LNCAP (cell line): ENCODE data around the gene PPP1R27.

Experiments
- TF ChIP-seq, protein P1 (sequence below): fragments of 450-650 bp; IDR thresholded peaks from 2 replicates; pipeline ENCODE4 v1.5.1; 2017; ENCODE audit warnings: mild to moderate bottlenecking

PPP1R27 gene

DNA sequence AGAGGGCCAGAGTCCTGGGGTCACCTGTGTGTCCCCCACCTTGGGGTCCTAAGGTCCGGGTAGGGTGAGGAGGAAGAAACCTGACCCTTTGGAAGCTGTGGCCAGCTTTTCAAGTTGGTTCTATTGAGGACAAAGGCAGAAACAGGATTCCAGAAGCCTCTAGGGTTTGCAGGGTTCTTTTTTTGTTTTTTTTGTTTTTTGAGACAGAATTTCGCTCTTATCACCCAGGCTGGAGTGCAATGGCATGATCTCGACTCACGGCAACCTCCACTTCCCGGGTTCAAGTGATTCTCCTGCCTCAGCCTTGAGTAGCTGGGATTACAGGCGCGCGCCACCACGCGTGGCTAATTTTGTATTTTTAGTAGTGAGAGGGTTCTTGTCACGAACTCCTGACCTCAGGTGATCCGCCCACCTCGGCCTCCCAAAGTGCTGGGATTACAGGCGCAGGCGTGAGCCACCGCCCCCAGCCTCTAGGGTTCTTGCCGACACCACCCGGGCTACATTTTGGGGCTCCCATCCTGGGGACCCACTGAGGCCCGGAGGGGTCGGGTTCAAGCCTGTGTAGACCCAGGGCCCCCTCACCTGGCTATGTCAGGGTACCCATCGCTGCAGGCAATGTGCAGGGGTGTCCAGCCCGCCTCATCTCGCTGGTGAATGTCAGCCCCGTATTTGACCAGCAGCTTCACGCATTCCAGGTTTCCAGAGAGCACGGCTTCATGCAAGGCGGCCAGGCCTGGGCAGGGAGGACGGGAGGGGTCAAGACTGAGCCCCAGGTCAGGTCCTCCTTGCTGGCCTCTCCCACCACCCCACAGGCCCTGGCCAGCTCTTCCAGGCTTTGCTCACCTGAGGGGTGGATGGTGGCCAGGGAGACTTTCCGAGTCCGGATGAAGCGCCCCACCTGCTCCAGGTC is 674 bp downstream of the PPP1R27 start:
- TF ChIP-seq, protein P1, sequence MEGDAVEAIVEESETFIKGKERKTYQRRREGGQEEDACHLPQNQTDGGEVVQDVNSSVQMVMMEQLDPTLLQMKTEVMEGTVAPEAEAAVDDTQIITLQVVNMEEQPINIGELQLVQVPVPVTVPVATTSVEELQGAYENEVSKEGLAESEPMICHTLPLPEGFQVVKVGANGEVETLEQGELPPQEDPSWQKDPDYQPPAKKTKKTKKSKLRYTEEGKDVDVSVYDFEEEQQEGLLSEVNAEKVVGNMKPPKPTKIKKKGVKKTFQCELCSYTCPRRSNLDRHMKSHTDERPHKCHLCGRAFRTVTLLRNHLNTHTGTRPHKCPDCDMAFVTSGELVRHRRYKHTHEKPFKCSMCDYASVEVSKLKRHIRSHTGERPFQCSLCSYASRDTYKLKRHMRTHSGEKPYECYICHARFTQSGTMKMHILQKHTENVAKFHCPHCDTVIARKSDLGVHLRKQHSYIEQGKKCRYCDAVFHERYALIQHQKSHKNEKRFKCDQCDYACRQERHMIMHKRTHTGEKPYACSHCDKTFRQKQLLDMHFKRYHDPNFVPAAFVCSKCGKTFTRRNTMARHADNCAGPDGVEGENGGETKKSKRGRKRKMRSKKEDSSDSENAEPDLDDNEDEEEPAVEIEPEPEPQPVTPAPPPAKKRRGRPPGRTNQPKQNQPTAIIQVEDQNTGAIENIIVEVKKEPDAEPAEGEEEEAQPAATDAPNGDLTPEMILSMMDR = no peak

DNA sequence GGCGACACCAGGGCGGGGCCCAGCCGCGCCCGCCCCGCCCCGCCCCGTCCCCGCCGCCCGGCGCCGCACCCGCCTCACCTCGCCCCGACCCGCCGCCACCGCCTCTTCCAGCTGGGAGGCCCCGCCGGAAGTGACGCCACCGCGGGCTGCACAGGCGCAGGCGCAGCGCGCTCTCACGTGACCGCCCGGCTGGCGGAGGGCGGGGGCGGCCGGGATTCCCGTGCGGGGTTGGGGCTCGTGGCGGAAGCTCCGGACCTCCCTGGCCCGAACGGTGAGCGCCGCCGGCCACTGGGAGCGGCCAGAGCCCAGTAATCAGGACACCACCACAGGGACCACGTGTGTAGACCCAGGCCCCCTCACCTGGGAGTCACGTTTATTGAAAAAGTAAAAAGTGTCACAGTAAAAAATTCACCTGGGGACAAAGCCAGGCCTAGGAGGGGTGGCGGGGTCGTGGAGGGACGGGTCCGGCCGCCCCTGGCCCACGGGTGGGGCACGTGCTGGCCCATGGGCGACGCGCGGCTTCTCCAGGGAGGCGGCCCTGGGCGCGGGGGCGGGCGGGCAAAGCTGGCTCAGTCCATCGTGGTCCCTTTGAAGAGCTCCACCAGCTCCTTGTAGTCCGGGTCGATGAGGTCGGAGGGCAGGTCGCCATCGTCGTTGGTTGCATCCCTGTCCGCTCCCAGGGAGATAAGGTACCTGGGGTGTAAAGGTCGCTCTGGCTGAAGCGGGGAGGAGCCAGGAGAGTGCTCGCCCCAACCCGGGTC is 1.5 kb downstream of the PPP1R27 start, which contains the start of gene MCRIP1:
Gene MCRIP1, minus strand, starts transcription at position 132 of the 761 bp plus-strand sequence. CDS start 8,785 bp downstream, outside the sequence.
- TF ChIP-seq, protein P1 = no peak

DNA sequence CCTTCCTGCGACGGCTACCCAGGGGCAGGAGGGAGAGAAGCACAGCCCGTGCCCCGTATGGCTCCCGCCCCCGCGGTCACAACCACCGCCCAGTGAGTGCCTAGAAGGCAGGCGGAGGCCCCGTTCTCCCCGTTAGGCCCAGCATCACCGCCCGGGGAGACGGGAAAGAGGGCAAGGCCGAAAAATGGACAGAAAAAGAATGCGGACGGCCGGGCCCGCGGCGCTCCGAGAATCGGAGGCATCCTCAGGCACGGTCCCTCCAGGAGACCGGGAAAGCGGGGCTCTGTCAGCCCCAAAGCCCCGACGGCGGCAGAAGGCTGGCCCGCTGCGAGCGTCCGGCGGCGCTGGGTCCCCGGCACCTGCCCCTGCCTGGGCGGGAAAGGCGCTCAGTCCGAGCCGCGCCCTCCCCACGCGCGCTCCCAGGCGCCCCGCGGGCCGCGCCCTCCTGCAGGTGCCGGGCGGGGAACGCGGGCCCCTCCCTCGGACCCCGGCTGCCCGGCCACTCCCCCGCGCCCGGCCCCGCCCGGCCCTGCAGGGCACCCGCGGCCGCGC is 2.2 kb downstream of the PPP1R27 start:
- TF ChIP-seq, protein P1 = no peak

DNA sequence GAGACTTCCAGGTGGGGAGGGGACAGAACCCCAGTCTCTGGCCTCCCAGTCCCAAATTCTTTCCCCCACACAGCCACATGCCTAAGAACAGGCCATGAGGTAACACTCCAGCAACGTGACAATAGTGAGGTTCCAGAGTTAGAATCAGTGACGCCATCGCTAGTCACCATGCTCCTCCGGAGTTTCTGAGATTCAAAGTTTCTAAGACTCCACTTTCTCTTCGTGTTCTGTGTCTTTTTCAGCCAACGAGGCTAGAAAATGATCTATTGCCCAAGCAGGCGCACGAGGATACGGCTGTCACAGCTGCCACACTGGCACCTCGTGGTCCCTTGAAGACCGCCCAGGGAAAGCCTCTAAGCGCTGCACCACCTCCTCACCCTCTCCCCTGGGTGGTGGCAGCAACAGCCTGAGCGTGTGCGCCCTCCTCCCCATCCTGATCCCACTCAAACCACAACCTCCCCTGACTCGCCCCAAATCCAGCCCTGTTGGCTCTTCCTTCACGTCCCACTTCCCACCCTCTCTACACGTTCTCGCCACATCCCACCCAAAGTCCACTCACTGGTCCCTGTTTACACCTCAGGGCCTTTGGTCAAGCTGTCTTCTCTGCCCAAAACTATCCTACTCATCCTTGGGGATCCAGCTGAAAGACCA is 2.8 kb downstream of the PPP1R27 start:
- TF ChIP-seq, protein P1 = no peak

DNA sequence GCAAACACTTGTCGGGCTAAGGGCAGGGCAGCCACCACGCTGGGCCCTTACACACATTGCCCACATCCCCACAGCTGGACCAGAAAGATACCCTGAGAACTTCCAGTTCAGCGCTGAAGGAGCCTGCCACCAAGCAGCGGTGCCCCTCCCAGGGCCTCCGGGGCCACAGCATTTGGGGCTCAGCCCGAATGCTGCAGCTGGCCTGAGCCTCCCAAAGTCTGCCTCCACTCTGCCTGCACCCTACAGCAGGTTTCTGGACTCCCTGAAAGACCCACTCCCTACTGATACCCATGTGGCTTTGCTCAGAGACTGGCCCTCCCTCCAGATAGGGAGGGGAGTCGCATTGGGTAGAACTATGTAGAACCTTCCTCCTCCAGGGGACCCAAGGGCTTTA is 3.3 kb downstream of the PPP1R27 start:
- TF ChIP-seq, protein P1 = no peak

DNA sequence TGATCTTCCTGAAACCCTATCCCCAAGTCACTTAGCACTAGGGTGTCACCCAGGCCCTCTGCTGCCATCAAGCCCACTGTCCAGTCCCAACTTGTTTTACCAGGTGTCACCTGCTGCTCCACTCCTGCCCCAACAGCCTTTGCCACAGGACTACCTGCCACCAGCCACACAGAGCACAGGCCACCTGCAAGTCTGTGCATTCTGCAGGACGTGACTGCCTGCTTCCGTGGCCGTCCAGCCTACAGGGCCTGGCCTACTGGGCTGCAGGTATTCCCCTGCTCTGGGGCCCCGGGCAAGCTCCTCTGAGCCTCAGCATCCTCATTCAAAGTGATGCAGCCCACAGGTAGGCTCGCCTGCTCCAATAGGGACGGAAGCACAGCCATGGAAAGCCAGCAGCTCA is 5.0 kb downstream of the PPP1R27 start:
- TF ChIP-seq, protein P1 = no peak

DNA sequence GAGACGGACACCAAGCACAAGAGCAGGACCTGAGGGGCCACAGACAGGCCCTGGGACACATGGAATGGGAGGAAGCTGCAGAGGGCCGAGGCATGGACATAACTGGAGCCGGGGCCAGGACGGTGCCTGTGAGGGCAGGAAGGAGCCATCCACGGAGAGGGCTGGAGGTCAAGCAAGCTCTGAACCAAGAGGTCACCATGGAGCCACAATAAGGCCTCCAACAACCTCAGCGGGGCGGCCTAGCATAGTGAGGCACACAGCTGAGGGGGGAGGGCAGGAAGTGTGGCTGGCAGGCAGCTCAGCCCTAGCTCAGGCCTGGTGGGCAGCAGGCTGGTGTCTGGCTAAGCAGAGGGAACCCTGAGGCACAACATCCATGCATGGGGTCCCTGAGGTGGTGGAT is 6.2 kb downstream of the PPP1R27 start:
- TF ChIP-seq, protein P1 = no peak
